ENCODE measurements around the gene TP53.

Gene TP53

GRCh38 chr17:7673239-7673638 lies 14.1 kb downstream of the TP53 start:
- Mint-ChIP-seq H3K4me1 (no peaks in the 10 kb centered on the region), H3K4me3 (no peak overlapping the region), H3K27ac (no peak overlapping the region), H3K27me3 (ENCODE audit: low read depth) (no peaks in the 10 kb centered on the region), H3K9me3 (peaks cover 3% of the 10 kb centered on the region), H3K36me3 (ENCODE audit: low read depth) (peaks cover 73% of the 10 kb centered on the region)
- peak; percentile 18 to 39 (median 33) for TF ChIP-seq CTCF (IDR thresholded peaks at IDR 0.05; ENCODE audit: unreplicated experiment in 3 of 3)

GRCh38 chr17:7668482-7668881 lies 18.8 kb downstream of the TP53 start:
- no peak overlapping the region for H3K27ac Mint-ChIP-seq

GRCh38 chr17:7667656-7668406 lies 19.5 kb downstream of the TP53 start:
- no peak for TF ChIP-seq CTCF (IDR thresholded peaks at IDR 0.05; ENCODE audit: unreplicated experiment in 3 of 3)
- H3K4me1 Mint-ChIP-seq, result no peaks in the 10 kb centered on the region
- no peaks in the 10 kb centered on the region for H3K9me3 Mint-ChIP-seq
- no peak overlapping the region for H3K4me3 Mint-ChIP-seq
- no peaks in the 10 kb centered on the region for H3K27me3 Mint-ChIP-seq (ENCODE audit: low read depth)
- peak overlapping the region in 1 of 3 experiments; percentile 42 for H3K27ac Mint-ChIP-seq
- H3K36me3 Mint-ChIP-seq (ENCODE audit: low read depth), result peaks cover 50% of the 10 kb centered on the region

More at GRCh38 chr17:7668482-7668881, 18.8 kb downstream of the TP53 start:
- H3K36me3 Mint-ChIP-seq (ENCODE audit: low read depth), result peaks cover 57% of the 10 kb centered on the region
- H3K27me3 Mint-ChIP-seq (ENCODE audit: low read depth), result no peaks in the 10 kb centered on the region
- H3K4me3 Mint-ChIP-seq, result no peak overlapping the region
- no peak for TF ChIP-seq CTCF (IDR thresholded peaks at IDR 0.05; ENCODE audit: unreplicated experiment in 3 of 3)
- H3K9me3 Mint-ChIP-seq, result peaks cover 3% of the 10 kb centered on the region
- no peaks in the 10 kb centered on the region for H3K4me1 Mint-ChIP-seq

GRCh38 chr17:7656958-7657609 lies 30.2 kb downstream of the TP53 start:
- peaks cover 16% of the 10 kb centered on the region for H3K27me3 Mint-ChIP-seq (ENCODE audit: low read depth)
- peaks cover 13% of the 10 kb centered on the region for H3K36me3 Mint-ChIP-seq (ENCODE audit: low read depth)
- H3K4me1 Mint-ChIP-seq, result peaks cover 39% of the 10 kb centered on the region
- H3K4me3 Mint-ChIP-seq, result peak overlapping the region; percentile 31 to 62 (median 44)
- no peak for TF ChIP-seq CTCF (IDR thresholded peaks at IDR 0.05; ENCODE audit: unreplicated experiment in 3 of 3)
- H3K9me3 Mint-ChIP-seq, result no peaks in the 10 kb centered on the region
- H3K27ac Mint-ChIP-seq, result peak overlapping the region; percentile 82 to 92 (median 82)

GRCh38 chr17:7655541-7655840 lies 31.8 kb downstream of the TP53 start:
- peaks cover 13% of the 10 kb centered on the region for H3K36me3 Mint-ChIP-seq (ENCODE audit: low read depth)
- H3K9me3 Mint-ChIP-seq, result no peaks in the 10 kb centered on the region
- peaks cover 45% of the 10 kb centered on the region for H3K4me1 Mint-ChIP-seq
- H3K4me3 Mint-ChIP-seq, result no peak overlapping the region
- TF ChIP-seq CTCF (IDR thresholded peaks at IDR 0.05; ENCODE audit: unreplicated experiment in 3 of 3), result no peak
- H3K27me3 Mint-ChIP-seq (ENCODE audit: low read depth), result peaks cover 22% of the 10 kb centered on the region
- H3K27ac Mint-ChIP-seq, result peak overlapping the region in 2 of 3 experiments; percentile 75 to 82
